Renal cortex interstitium (tissue), 11 donors: ENCODE results near the gene ZNF222. TPM values are rescaled to one million over a fixed set of nuclear protein-coding genes. Genes with fewer than 3 reads are reported as not detected.

ENCODE experiments used
- DNase-seq, 11 donors: peaks; one replicate each; pipeline ENCODE4 v3.0.0-alpha.2; 2013; ENCODE audit warnings: low read depth in 9 of 11, low spot score in 4 of 11; ENCODE audit errors: extremely low read depth in 1 of 11
- polyA plus RNA-seq, 3 donors: library from polyadenylated mRNA; unstranded; fragments of 120-200 nt; gene quantifications; one replicate each; pipeline ENCODE4 v1.2.1, GENCODE V29; 2013; ENCODE audit not compliant: insufficient read length in 3 of 3

ZNF222 gene
- polyA plus RNA-seq, 3 donors, result 9.7 to 11.4 (median 10.2) TPM

DNA sequence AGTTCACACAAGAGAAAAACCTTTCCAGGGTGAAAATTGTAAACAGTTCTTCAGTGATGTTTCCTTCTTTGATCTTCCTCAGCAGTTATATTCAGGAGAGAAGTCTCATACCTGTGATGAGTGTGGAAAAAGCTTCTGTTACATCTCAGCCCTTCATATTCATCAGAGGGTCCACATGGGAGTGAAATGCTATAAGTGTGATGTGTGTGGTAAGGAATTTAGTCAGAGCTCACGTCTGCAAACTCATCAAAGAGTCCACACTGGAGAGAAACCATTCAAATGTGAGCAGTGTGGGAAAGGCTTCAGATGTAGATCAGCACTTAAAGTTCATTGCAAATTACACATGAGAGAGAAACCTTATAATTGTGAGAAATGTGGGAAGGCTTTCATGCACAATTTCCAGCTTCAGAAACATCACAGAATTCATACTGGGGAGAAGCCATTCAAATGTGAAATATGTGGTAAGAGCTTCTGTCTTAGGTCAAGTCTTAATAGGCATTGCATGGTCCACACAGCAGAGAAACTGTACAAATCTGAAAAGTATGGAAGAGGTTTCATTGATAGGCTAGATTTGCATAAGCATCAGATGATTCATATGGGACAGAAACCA is 6.9 kb downstream of the ZNF222 start:
- no peak for DNase-seq

DNA sequence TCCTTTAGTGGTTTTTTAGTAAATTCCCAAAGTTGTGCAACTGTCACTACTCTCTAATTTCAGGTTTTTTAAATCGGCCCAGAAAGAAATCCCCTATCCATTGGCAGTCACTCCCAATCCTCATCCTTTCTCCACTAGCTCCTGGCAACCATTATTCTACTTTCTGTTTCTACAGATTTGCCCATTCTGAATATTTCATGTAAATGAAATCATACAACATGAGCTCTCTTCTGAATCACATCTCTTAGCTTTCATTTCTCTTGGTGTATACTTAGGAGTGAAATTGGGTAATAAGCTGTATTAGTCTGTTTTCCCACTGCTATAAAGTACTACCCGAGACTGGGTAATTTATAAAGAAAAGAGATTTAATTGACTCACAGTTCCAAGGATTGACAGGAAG is 17.0 kb downstream of the ZNF222 start:
- DNase-seq, result no peak

DNA sequence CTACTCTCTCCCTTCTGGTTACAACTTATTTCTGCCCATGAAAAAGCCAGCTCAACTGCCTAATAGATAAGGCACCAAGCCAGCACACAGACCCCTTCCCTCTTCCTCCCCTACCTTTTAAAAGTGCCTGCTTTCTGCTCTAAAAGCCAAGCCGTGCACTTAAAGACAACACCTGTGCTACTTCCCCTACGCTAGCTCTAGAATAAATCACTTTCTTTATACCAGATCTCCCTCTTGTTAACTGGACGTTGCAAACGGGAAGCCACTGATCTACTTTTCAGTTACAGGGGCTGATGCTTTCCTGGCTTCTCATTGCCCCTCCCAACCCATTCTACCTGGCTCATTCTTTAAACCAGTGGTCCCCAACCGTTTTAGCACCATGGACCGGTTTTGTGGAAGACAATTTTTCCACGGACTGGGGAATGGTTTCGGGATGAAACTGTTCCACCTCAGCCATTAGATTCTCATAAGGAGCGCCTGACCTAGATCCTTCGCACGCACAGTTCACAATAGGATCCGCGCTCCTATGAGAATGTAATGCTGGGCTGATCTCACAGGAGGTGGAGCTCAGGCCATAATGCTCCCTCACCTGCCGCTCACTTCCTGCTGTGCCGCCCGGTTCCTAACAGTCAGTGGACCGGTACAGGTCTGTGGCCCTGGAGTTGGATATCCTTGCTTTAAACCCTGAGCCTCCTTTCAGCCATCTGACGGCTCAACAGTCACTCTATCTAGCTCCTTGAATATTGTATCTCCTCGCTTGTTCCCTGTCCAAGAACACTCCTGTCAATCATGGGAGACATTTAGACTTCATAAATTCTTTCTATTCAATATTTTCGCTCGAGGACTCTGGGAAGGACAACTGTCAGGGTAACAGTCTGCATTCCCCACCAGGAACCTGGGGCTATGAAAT is 25.8 kb downstream of the ZNF222 start:
- peak in 4 of 11 donors; percentile 7 to 35 (median 16) for DNase-seq

DNA sequence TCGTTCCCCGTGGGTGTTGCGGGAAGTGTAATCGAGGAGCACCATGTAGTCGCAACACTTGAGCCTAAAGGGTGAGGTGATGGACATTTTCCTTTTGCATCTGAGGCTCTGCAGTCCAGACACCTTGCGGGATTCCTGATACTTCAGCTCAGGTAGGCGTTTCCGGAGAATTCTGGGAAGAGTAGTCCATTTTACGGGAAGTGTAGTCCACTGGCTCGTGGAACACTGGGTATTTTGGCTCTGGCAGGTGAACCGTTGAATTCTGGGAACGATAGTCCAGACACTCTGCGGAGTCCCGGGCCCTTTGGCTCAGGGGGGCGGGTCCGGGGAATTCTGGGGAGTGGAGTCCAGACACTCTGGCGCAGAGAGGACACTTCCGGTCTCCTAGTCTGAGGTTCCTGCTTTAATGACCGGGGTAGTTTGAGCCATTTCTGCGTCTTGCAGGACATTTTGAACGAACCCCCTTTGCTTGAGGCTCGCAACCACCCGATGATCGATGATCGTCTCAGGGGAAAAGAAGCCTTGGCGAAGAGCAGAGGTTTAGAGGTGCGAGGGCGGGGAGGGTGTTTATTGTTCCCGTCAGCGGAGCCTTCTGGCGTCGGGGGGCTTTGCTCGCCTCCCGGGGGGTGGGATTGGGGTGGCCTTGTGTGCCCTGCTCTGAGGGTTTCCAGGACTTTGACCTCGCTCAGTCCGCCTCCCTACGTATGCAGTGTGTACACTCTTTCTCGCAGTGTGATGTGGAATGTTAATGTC is 26.6 kb downstream of the ZNF222 start, which contains the start of gene ZNF223:
ZNF223 (plus strand) TSS at position 387 of the 753 bp plus-strand sequence. CDS start 3,141 bp downstream, outside the sequence.
- DNase-seq, result peak; percentile 86 to 98 (median 91)

DNA sequence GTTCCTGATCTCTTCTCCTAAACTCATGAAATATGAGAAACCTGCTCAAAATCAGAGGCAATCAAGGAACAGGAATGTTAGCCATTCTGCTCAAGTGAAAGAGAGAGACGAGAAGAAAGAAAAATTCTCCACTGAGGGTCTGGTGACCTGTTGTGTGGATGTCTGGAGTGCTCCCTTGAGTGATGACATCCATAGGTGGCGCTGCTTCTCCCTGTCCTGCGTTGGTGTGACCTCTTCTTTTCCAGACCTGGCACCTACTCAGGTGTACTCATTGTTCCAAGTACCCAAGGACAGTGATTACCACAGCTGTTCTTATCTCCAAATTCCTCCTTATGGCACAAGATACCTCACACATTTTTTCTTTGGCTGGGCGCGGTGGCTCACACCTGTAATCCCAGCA is 30.7 kb downstream of the ZNF222 start:
- DNase-seq, result no peak

DNA sequence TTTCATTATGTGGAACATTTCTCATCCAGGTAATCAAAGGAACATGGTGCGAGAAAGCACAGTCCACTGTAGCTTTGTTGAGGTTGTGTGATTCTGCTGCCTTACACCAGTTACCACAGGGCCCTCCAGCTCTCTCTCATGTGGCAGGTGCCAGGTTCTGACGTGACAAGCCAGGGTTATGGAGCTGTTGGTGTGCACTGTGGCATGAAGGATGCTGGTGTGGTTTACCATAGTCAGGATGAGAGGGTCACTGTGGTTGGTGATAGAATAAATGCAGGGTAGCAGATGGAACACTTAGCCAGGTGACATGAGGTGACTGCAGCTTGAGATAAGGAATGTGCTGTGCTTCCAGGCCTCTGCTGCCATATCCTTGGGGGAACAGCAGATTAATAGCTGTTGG is 34.0 kb downstream of the ZNF222 start:
- DNase-seq, result no peak

DNA sequence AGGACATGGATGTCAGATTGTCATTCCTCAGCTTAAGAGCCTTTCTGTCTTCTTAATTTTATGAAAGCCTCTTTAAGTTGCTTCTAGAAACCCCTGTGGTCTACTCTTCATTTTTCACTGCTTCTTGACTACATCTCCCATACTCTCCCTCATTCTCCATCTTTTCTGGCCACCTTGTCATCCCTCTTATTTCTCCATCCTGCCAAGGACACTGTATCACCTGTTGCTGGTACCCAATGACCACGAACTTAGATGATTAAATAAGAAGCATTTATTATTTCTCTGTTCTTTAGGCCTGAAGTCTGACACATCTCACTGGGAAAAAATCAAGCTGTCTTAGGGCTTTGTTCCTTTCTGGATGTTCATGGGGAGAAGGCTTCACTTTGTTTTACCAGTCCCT is 35.9 kb downstream of the ZNF222 start:
- DNase-seq, result no peak

DNA sequence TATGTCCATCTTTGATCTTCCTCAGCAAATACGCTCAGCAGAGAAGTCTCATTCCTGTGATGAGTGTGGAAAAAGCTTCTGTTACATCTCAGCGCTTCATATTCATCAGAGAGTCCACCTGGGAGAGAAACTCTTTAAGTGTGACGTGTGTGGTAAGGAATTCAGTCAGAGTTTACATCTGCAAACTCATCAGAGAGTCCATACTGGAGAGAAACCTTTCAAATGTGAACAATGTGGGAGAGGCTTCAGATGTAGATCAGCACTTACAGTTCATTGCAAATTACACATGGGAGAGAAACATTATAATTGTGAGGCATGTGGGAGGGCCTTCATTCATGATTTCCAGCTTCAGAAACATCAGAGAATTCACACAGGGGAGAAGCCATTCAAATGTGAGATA is 41.1 kb downstream of the ZNF222 start:
- no peak for DNase-seq

DNA sequence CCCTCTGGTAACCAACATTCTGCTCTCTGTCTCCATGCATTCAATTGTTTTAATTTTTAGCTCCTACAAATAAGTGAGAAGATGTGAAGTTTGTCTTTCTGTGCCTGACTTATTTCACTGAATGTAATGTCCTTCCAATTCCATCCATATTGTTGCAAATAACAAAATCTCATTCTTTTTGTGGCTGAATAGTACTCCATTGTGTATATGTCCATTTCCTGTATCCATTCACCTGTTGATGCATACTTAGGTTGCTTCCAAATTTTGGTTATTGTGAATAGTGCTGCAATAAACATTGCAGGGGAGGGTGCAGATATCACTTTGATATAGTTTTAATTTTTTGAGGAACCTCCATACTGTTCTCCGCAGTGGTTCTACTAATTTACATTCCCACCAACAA is 44.2 kb downstream of the ZNF222 start:
- no peak for DNase-seq

DNA sequence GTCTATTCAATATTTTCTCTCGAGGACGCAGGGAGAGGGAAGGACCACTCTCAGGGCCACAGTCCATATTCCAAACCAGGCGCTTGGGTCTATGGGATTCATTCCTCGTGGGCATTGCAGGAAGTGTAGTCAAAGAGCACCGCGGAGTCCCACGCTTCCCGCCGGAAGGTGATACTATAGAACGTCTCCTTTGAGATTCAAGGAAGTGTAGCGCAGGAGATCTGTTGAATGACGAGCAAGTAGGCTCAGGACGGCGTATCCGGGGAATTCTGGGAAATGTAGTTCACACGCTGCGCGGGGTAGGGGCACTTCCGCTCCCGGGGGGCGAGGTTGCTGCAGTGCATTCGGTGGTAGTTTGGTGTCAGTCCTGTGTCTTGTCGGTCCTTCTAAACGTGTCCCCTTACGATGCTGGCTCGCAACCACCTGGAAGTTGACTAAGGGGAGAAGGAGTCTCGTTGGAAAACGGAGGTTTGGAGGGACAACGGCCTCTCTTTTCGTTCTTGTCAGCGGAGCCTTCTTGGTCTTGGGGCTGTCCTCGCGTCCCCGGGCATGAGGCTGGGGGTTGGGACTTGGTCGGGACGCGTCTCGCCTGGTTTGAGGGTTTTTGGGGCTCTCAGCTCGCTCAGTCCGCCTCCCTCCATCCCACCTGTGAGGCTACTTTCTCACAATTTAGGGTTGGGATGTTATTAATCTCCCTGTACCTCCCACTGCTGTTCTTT is 46.8 kb downstream of the ZNF222 start, which contains the start of gene ZNF284:
ZNF284 (plus strand) TSS at position 336 of the 719 bp plus-strand sequence. CDS start 4,231 bp downstream, outside the sequence.
- peak; percentile 80 to 94 (median 89) for DNase-seq

DNA sequence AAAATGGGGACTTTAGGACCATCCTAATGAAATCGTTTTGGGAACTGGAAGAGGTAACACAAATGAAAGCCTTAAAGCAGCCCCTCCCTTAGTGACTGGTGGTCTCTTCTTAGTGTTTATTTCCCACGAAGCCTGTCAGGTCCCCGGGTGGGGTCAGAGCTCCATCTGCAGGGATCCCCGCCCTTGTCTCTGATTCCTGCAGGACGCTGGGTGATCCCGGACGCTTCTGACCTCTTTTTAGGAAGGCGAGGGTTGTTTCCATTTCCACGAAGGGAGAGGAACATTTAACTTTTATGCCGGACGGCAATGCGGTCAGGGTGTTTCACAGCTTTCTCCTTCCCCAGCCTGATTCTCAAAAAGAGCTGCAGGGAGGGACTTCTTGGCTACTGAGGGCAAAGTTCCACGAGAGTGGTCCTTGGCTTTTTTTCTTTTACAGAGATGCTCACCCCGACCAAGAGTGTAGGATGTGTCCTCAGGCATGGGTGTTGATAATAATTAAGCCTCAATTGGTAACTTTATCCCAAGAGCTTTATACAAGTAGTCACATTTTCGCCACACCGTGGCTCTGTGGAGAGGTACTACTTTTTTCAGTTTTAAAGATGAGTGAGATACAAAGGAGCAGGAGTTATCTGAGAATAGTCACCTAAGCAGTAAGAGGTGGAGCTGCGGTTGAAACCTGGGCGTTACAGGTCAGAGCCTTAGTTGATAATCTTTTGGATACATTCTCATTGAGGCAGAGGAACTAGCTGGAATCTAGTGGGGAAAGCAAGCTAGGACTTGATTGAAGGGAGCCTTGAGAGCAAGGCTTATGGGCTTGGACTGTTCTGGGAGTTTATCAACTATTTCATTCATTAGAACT is 47.6 kb downstream of the ZNF222 start:
- no peak for DNase-seq

DNA sequence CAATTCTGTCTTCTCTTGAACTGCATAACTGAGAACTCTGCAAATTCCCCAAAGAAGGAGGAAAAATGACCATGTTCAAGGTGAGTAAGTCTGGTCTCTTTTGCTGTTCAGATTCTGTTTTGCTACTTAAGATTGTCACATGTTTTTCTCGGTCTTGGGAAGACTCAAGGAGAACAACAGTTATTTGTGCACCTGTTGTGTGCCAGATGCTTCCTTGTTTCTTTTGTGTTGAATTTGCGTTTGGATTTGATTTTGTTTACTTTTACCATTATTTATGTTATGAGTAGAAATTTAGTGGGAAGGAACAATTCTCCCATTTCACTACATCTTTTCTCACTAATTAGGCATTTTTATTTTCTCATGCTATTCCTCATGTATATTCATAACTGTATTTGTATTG is 51.1 kb downstream of the ZNF222 start:
- DNase-seq, result no peak

Other genes starting within 250 kb of the ZNF222 start
- 1 to 10 TPM in 2 of 3 donors, under 1 TPM in 1; 0.70 to 2.8 (median 1.2) TPM for gene KCNN4, start 244.4 kb upstream of the ZNF222 start, polyA plus RNA-seq
- under 1 TPM; 0.17 to 0.41 (median 0.30) TPM for gene LYPD5, start 222.9 kb upstream of the ZNF222 start, polyA plus RNA-seq
- 10 to 100 TPM; 14.5 to 22.3 (median 14.9) TPM for gene ZNF283, start 198.1 kb upstream of the ZNF222 start, polyA plus RNA-seq
- gene ZNF404, start 141.4 kb upstream of the ZNF222 start, polyA plus RNA-seq, result 10 to 100 TPM; 10.5 to 16.5 (median 16.5) TPM
- gene ZNF45, start 90.1 kb upstream of the ZNF222 start, polyA plus RNA-seq, result 10 to 100 TPM; 25.0 to 31.0 (median 26.9) TPM
- 1 to 10 TPM; 6.0 to 9.3 (median 7.2) TPM for gene ZNF221, start 74.2 kb upstream of the ZNF222 start, polyA plus RNA-seq
- 10 to 100 TPM; 13.9 to 17.2 (median 14.3) TPM for gene ZNF155, start 41.2 kb upstream of the ZNF222 start, polyA plus RNA-seq
- gene ZNF230, start 22.4 kb upstream of the ZNF222 start, polyA plus RNA-seq, result 1 to 10 TPM; 6.0 to 7.7 (median 6.8) TPM
- 10 to 100 TPM; 10.7 to 15.1 (median 12.4) TPM for gene ZNF223, start 26.7 kb downstream of the ZNF222 start, polyA plus RNA-seq
- 1 to 10 TPM; 3.2 to 5.9 (median 3.5) TPM for gene ZNF284, start 46.8 kb downstream of the ZNF222 start, polyA plus RNA-seq
- gene ZNF224, start 69.0 kb downstream of the ZNF222 start, polyA plus RNA-seq, result 10 to 100 TPM; 23.5 to 49.8 (median 31.8) TPM
- 10 to 100 TPM in 1 of 3 donors, 1 to 10 TPM in 2; 9.1 to 11.6 (median 9.5) TPM for gene ZNF225, start 88.0 kb downstream of the ZNF222 start, polyA plus RNA-seq
- gene ZNF234, start 116.2 kb downstream of the ZNF222 start, polyA plus RNA-seq, result 10 to 100 TPM; 13.8 to 21.3 (median 15.1) TPM
- gene ZNF226, start 139.7 kb downstream of the ZNF222 start, polyA plus RNA-seq, result 10 to 100 TPM; 24.0 to 35.1 (median 30.5) TPM
- 10 to 100 TPM; 25.1 to 27.5 (median 25.8) TPM for gene ZNF227, start 187.2 kb downstream of the ZNF222 start, polyA plus RNA-seq
- 1 to 10 TPM; 6.3 to 8.0 (median 6.7) TPM for gene ZNF233, start 234.5 kb downstream of the ZNF222 start, polyA plus RNA-seq